Stimulated activated CD4-positive, alpha-beta T cell treated with anti-CD3 and anti-CD28 coated beads, Interleukin-2, amount 100 ng/mL, for 48 hours (primary cell): Measurements from ENCODE around the gene MRPL53.

Experiments used
- DNase-seq, 2 donors: peaks; one replicate each; pipeline ENCODE4 v3.0.0-alpha.2; 2020

The MRPL53 gene

DNA sequence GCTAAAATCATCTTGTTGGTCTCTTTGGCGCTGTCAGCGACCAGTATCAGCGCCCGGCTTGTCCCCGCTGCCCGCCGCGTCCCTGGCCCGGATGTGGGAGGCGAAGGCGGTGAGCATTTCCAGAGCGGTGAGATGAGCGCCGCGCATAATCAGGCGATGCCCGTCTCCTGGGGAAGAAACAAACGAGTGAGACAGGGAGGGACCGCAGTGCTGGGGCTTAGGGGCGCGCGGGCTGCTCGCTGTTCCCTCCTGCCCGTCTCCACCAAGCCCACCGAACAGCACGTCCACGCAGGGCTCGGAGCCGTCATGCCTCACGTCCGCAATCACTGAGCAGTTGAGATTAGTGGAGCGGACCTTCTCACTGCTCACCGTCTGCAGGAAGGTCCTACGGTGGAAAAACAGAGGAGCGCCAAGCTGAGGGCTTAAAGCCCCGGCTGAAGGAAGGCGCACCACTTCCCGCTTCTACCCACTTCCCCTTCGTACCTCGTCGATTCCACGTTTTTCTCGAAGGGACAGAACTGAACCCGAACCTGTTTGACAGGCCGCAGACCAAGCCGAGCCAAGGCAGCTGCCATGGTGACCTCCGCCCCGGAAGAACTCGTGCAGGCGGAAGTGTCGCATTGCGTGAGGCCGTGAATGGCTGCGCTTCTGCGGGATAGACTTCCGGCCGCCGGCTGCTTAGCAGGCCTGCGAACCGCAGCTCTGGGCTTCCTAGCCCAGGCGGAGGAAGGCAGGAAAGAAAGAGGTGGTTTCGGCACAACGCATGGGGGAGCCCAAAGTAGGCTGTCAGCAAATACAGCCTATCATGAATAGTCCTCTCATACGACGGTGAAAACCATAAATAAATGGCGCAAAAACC, at the start of gene MRPL53:
MRPL53 (minus strand) TSS at position 595 of the 859 bp plus-strand sequence; CDS start at position 575, 20 bp downstream.
- peak; percentile 96 to 97 for DNase-seq

DNA sequence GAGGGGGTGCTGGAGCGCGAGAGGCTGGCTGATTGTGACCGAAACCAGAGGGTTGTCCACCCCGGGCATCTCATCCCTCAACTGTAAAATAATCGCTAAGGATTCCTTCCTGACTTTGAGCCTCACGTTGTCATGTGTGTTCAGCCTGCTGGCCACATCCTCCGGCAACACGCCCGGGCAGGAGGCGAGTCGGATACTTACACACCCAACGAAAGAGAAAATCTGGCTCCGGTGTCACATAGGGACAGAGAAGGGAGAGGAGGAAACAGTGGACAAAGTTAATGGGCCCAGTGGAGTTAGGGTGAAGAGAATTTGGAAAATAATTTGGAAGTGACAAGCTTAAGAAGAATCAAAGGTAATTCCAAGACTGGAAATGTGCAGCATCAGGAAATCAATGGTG, 44.2 kb upstream of the MRPL53 start:
- DNase-seq: no peak

GRCh38 chr2:74515981-74516633, 43.6 kb upstream of the MRPL53 start:
- peak; percentile 62 to 67 for DNase-seq

- DNase-seq: no peak
Measured at GRCh38 chr2:74515271-74515980, 42.9 kb upstream of the MRPL53 start.

- no peak for DNase-seq
Measured at GRCh38 chr2:74514368-74515270, 42.1 kb upstream of the MRPL53 start, which contains the start of gene TLX2. Gene TLX2, plus strand, starts transcription at chr2:74514450. Its CDS starts 357 bp downstream, at chr2:74514807.

GRCh38 chr2:74513605-74514367, 41.3 kb upstream of the MRPL53 start:
- no peak for DNase-seq

DNA sequence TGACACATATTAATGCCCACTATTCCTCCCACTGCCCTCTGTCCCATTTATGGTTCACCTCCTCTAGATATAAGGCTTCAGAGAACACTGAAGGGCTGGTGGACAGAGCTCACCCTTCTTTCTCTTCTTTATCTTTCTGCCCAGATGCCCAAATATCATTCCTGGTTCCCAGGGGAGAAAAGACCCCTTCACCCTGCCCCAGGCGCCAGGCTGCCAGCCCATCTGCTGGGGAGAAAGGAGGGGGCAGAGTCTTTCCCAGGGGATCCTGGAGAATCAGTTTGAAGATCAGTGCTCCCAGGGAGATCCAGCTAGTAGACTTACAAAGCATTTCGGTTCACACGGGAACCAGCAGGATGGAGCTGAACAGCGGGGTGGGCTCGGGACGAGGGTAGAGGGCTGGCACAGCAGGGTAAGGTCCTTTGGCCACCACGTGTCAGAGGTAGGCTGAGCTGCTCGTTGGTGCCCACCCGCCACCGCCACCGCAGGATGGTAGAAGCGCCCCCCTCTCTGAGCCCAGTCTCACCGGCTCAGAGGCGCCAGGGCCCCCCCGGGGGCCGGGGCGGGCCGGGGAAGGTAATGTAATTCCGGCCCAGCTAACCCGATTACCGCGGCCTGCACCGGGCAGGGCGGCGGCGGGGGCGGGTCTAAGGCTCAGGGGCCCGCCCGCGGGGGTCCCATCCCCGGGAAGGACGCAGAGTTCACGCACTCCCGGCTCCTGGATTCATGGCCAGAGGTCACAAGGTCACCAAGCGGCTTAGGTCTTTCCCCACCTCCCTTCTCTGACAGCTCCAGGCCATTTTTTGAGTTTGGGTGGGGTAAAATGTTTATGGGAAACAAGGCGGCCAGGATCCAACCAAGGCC, 40.5 kb upstream of the MRPL53 start:
- no peak for DNase-seq

GRCh38 chr2:74511104-74511989, 38.9 kb upstream of the MRPL53 start:
- DNase-seq: no peak

DNA sequence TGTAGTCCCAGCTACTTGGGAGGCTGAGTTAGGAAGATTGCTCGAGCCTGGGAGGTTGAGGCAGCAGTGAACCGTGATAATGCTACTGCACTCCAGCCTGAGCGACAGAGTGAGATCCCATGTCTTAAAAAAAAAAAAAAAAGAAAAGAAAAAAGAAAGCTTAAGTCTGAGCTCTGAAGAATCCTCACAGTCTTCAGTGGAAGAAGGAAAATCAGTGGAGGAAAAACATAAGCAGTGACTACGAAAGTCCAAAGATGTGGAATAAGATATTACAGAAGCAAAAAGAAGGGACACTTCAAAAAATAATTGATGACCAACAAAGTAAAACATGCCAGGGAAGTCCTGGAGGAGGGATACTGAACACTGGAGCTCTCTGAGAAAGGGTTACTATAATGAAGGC, 37.8 kb upstream of the MRPL53 start:
- DNase-seq: no peak

DNA sequence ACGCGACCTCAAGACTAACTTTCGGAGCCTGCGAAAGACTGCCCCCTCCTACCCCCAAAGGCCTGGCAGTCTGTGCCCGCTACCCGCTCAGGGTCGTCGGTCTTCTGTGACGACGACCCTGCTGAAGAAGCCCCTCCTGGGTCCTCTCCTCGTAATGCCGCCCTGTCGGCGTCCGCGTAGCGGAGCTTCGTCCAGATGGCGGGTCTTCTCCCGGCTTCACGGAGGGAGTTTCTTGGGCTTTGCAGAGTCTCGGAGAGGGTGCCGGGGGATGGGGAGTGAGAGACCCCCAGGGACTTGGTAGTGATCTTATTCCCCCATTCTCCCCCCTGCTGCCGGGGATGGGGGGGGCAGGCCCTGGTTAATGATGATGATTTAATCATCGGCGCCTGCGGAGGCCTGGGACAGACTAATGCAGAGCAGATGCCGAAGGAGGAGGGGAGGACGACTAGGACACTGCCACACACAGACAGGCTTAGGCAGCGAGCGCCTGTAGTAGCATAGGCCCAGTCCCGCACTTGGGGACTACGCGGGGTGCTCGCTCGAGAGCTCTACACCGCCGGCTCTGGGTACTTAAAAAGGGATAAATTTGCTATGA, 35.5 kb upstream of the MRPL53 start:
- DNase-seq: no peak

GRCh38 chr2:74507145-74507925, 34.9 kb upstream of the MRPL53 start, which contains the start of gene PCGF1:
Gene PCGF1, minus strand, starts transcription at chr2:74507695. Its CDS starts 27 bp downstream, at chr2:74507668.
- peak; percentile 96 to 99 for DNase-seq

DNA sequence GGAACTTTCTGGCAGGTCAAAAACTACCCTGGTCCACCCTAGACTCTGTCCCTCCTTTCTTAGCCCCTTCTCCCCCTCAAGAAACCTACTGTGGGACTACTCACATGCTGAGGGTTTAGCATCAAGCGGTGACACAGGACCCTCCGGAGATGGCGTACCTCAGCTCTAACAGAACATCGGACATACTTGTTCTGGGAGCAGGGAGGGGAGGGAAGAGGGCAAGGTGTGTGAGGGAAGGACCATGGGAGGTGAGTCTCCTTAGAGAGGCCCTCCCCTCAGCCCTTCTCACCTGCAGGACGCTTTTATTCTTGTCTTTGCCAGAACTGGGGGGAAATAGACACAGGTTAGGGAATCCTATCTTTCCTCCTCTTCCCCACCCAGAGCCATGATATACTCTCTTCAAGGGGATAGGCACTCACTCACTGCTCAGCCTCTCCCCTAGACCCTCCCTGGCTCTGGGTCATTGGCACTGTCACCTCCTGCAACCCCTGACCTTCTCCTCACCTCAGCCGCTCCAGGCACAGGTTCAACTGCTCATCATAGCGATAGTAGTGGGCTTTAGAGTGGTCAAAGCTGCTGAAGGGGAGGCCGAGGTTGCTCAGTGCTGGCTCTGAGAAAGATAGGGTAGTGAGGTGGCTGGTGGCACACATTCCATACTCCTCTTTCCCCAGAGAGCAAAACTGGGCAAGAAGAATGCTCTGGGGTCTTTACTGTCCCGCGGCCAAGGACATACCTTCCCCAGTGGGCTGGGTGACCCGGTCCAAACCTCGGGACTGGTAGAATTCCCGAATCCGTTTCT, 33.2 kb upstream of the MRPL53 start:
- no peak for DNase-seq

- DNase-seq: no peak
Measured at GRCh38 chr2:74504591-74504990, 32.1 kb upstream of the MRPL53 start.

DNA sequence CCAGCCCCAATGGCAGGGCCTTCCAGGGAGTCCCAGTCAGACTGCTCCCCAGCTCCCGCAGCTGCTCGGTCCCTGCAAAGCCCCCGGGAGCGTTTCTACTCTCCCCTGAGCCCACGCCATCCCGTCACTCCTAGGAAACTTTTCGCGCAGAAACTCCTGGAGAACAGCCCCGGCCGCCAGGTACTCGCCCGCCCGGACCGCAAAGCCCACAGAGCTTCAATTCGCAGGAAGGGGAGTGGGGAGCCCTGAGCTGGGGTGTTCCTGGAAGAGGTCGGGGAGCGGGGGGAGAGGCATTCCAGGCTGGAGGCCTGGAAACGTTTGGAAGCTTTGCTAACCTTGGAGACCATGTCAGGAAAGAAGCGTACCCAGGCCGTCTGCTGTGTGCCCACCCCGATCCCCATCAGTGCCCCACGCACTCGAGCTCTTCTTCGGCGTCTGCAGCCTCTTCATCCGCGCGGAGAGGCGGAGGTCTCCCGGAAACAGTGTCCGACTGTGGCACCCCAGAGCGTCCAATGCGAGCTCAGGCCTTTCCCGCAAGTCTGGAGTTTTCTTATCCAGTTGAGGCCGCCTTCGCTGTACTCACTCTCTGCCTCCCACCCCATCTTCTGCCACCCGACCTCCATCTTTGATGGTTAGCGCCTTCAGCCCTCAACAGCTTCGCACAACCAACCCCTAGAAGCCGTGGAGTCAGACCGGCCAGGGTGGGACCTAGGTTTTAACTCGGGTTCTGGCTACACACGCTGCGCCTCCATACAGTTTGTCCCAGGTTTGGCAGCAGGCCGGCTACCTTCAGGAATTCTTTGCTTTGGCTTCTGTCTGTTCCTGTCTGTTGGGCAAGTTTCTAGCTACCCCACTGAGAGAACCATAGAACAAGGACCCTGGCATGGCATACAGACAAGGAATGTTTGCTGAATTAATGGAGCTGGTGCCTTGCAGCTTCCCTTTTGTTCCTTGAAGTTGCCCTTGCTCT, 31.3 kb upstream of the MRPL53 start:
- DNase-seq: no peak

GRCh38 chr2:74502720-74503505, 30.4 kb upstream of the MRPL53 start:
- no peak for DNase-seq
